ENCODE measurements around the gene SIRT2. TPM values are rescaled to one million over a fixed set of nuclear protein-coding genes. Genes with fewer than 3 reads are reported as not detected.

The SIRT2 gene
- polyA plus RNA-seq, 1 donor from 2014 or later: 102 TPM

DNA sequence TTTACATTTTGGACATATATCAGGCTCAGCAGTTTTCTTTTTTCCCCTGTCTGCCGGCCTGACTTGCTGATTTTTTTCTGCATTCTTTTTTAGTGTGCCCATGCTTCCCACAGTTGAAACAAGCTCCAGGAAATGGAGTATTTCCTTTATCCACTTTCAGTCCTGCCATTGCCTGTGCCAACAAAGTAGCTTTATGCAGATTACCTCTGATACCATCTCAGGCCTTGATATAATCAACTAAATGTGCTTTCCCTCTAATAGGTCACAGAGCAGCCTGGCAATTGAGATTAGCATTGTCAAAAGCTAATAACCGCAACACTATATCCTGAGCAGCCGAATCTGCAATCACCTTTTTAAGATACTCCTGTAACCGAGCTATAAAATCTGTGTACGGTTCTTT is 40.5 kb upstream of the SIRT2 start:
- no peaks in the 10 kb centered on the region for H4K20me1 ChIP-seq (ENCODE audit: insufficient read depth)
- H3F3A ChIP-seq (ENCODE audit: insufficient read depth, low read length, poor library complexity, severe bottlenecking): no peaks in the 10 kb centered on the region
- TF ChIP-seq, protein P1, sequence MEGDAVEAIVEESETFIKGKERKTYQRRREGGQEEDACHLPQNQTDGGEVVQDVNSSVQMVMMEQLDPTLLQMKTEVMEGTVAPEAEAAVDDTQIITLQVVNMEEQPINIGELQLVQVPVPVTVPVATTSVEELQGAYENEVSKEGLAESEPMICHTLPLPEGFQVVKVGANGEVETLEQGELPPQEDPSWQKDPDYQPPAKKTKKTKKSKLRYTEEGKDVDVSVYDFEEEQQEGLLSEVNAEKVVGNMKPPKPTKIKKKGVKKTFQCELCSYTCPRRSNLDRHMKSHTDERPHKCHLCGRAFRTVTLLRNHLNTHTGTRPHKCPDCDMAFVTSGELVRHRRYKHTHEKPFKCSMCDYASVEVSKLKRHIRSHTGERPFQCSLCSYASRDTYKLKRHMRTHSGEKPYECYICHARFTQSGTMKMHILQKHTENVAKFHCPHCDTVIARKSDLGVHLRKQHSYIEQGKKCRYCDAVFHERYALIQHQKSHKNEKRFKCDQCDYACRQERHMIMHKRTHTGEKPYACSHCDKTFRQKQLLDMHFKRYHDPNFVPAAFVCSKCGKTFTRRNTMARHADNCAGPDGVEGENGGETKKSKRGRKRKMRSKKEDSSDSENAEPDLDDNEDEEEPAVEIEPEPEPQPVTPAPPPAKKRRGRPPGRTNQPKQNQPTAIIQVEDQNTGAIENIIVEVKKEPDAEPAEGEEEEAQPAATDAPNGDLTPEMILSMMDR (IDR thresholded peaks at IDR 0.05; ENCODE audit: poor library complexity, severe bottlenecking): no peak
- TF ChIP-seq EP300 (conservative IDR thresholded peaks at IDR 0.05; ENCODE audit: poor library complexity, severe bottlenecking) (no peak), POLR2AphosphoS5 (IDR thresholded peaks at IDR 0.05) (no peak), RAD21 (conservative IDR thresholded peaks at IDR 0.05) (no peak), TAF1 (IDR thresholded peaks at IDR 0.05; ENCODE audit: low read depth) (no peak), MXI1 (conservative IDR thresholded peaks at IDR 0.05; ENCODE audit: poor library complexity, severe bottlenecking) (no peak), SMC3 (conservative IDR thresholded peaks at IDR 0.05; ENCODE audit: poor library complexity) (no peak)
- TF ChIP-seq, protein P2, sequence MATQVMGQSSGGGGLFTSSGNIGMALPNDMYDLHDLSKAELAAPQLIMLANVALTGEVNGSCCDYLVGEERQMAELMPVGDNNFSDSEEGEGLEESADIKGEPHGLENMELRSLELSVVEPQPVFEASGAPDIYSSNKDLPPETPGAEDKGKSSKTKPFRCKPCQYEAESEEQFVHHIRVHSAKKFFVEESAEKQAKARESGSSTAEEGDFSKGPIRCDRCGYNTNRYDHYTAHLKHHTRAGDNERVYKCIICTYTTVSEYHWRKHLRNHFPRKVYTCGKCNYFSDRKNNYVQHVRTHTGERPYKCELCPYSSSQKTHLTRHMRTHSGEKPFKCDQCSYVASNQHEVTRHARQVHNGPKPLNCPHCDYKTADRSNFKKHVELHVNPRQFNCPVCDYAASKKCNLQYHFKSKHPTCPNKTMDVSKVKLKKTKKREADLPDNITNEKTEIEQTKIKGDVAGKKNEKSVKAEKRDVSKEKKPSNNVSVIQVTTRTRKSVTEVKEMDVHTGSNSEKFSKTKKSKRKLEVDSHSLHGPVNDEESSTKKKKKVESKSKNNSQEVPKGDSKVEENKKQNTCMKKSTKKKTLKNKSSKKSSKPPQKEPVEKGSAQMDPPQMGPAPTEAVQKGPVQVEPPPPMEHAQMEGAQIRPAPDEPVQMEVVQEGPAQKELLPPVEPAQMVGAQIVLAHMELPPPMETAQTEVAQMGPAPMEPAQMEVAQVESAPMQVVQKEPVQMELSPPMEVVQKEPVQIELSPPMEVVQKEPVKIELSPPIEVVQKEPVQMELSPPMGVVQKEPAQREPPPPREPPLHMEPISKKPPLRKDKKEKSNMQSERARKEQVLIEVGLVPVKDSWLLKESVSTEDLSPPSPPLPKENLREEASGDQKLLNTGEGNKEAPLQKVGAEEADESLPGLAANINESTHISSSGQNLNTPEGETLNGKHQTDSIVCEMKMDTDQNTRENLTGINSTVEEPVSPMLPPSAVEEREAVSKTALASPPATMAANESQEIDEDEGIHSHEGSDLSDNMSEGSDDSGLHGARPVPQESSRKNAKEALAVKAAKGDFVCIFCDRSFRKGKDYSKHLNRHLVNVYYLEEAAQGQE (IDR thresholded peaks at IDR 0.05; ENCODE audit: borderline replicate concordance): no peak
- H3K9ac ChIP-seq (ENCODE audit: low read length): no peak overlapping the region
- no peaks in the 10 kb centered on the region for H3K79me2 ChIP-seq (replicated peaks; ENCODE audit: insufficient read depth, low read length)
- no peak overlapping the region for H3K4me2 ChIP-seq (ENCODE audit: low read length)
- H3K4me3 ChIP-seq (ENCODE audit: low read length): no peak overlapping the region
- H3K36me3 ChIP-seq (ENCODE audit: insufficient read depth, low read length): no peaks in the 10 kb centered on the region
- no peaks in the 10 kb centered on the region for H3K27me3 ChIP-seq (ENCODE audit: insufficient read depth, low read depth, low read length)
- H3K9me3 ChIP-seq (ENCODE audit: low read length): no peaks in the 10 kb centered on the region
- H2AFZ ChIP-seq (ENCODE audit: low read depth, low read length): no peak overlapping the region
- H3K9me2 ChIP-seq (ENCODE audit: insufficient read depth, low read length): no peaks in the 10 kb centered on the region
- no peak overlapping the region for H3K27ac ChIP-seq (ENCODE audit: low read length)

DNA sequence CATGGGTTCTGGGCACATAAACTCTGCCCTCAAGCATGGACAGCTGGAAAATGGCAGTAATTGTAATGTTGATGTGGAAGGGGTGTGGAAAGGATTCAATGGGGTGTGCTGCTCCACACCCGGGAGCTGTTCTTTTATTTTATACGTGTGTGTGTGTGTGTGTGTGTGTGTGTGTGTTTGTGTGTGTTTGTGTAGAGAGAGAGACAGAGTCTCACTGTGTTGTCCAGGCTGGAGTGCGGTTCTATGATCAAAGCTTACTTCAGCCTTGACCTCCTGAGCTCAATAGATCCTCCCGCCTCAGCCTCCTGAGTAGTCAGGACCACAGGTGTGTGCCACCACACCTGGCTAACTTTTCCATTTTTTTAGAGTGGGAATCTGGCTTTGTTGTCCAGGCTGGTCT is 34.1 kb upstream of the SIRT2 start:
- Histone ChIP-seq H3F3A (ENCODE audit: insufficient read depth, low read length, poor library complexity, severe bottlenecking) (no peaks in the 10 kb centered on the region), H2AFZ (ENCODE audit: low read depth, low read length) (no peak overlapping the region), H3K9me3 (ENCODE audit: low read length) (no peaks in the 10 kb centered on the region), H3K79me2 (replicated peaks; ENCODE audit: insufficient read depth, low read length) (peaks cover 12% of the 10 kb centered on the region), H3K4me3 (ENCODE audit: low read length) (no peak overlapping the region), H3K36me3 (ENCODE audit: insufficient read depth, low read length) (no peaks in the 10 kb centered on the region), H3K9me2 (ENCODE audit: insufficient read depth, low read length) (no peaks in the 10 kb centered on the region), H3K4me2 (ENCODE audit: low read length) (no peak overlapping the region), H3K27ac (ENCODE audit: low read length) (no peak overlapping the region), H4K20me1 (ENCODE audit: insufficient read depth) (no peaks in the 10 kb centered on the region), H3K9ac (ENCODE audit: low read length) (no peak overlapping the region), H3K27me3 (ENCODE audit: insufficient read depth, low read depth, low read length) (no peaks in the 10 kb centered on the region)
- TF ChIP-seq EP300 (conservative IDR thresholded peaks at IDR 0.05; ENCODE audit: poor library complexity, severe bottlenecking): no peak
- no peak for TF ChIP-seq SMC3 (conservative IDR thresholded peaks at IDR 0.05; ENCODE audit: poor library complexity)
- TF ChIP-seq EZH2 (IDR thresholded peaks at IDR 0.05; ENCODE audit: borderline replicate concordance, insufficient read depth, low read length, poor library complexity, severe bottlenecking): no peak
- TF ChIP-seq TAF1 (IDR thresholded peaks at IDR 0.05; ENCODE audit: low read depth): no peak
- no peak for TF ChIP-seq POLR2AphosphoS5 (IDR thresholded peaks at IDR 0.05)
- TF ChIP-seq, protein P2 (IDR thresholded peaks at IDR 0.05; ENCODE audit: borderline replicate concordance): no peak
- TF ChIP-seq, protein P1 (IDR thresholded peaks at IDR 0.05; ENCODE audit: poor library complexity, severe bottlenecking): no peak
- TF ChIP-seq RAD21 (conservative IDR thresholded peaks at IDR 0.05): no peak
- TF ChIP-seq MXI1 (conservative IDR thresholded peaks at IDR 0.05; ENCODE audit: poor library complexity, severe bottlenecking): no peak
